ENCODE data around the gene STIL.

DNA sequence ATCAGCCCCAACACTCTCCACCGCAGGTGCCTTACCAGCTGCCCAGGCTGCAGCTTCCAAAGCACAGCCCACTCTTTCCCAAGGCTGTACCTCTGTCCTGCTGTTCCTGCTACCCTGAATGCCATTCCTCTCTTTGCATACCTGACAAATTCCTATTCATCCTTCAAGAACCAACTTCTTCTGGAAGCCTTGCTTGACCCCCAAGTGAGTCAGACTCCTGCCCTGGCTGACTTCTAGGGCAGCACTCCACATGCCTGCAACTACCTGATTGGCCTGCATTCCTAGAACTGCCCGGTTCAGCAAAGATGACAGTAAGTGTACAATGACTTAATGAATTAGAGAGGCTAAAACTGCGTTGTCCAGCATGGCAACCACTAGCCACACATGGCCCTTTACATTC, 103.3 kb downstream of the STIL start:
- no peak for TF ChIP-seq HDAC1 (CRISPR knock-in tag; IDR thresholded peaks at IDR 0.05)
- TF ChIP-seq, protein P1, sequence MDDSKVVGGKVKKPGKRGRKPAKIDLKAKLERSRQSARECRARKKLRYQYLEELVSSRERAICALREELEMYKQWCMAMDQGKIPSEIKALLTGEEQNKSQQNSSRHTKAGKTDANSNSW (CRISPR knock-in tag; IDR thresholded peaks at IDR 0.05; ENCODE audit: borderline replicate concordance): no peak

Measured in HepG2 (cell line).